Peyer's patch (tissue), 4 donors: Measurements from ENCODE around the gene SCAMP2.

Experiments used
- CTCF ChIP-seq, 6 experiments: fragments of 450-650 bp in 4 of 6; fragments of 200-600 bp in 2 of 6; sonication (generic) in 1 of 6; IDR thresholded peaks; one replicate each; pipeline ENCODE4 v1.5.1; 2017 to 2019; ENCODE audit warnings: antibody characterized with exemption in 6 of 6, mild to moderate bottlenecking in 3 of 6, moderate library complexity in 1 of 6
- POLR2A ChIP-seq, 2 donors: fragments of 450-650 bp; IDR thresholded peaks; one replicate each; pipeline ENCODE4 v1.5.1; 2017; ENCODE audit warnings: antibody characterized with exemption in 2 of 2, mild to moderate bottlenecking in 2 of 2, moderate library complexity in 2 of 2

GRCh38 chr15:74828835-74829234 lies 44.3 kb downstream of the SCAMP2 start:
- TF ChIP-seq POLR2A (IDR thresholded peaks at IDR 0.05) (no peak), CTCF (IDR thresholded peaks at IDR 0.05) (no peak)
